ENCODE results near the gene LYST.

- TF ChIP-seq CTCF (IDR thresholded peaks at IDR 0.05) = no peak
- no peak for TF ChIP-seq POLR2A (IDR thresholded peaks at IDR 0.05)
These were observed 221.9 kb downstream of the LYST start for GRCh38 chr1:235644693-235645305.
